ENCODE data around the gene EME1.
"Not testable (repeated sequence)": the region's sequence is repeated elsewhere in the genome, so short reads cannot be mapped to it uniquely, and the experiment has no call there.

Gene EME1

DNA sequence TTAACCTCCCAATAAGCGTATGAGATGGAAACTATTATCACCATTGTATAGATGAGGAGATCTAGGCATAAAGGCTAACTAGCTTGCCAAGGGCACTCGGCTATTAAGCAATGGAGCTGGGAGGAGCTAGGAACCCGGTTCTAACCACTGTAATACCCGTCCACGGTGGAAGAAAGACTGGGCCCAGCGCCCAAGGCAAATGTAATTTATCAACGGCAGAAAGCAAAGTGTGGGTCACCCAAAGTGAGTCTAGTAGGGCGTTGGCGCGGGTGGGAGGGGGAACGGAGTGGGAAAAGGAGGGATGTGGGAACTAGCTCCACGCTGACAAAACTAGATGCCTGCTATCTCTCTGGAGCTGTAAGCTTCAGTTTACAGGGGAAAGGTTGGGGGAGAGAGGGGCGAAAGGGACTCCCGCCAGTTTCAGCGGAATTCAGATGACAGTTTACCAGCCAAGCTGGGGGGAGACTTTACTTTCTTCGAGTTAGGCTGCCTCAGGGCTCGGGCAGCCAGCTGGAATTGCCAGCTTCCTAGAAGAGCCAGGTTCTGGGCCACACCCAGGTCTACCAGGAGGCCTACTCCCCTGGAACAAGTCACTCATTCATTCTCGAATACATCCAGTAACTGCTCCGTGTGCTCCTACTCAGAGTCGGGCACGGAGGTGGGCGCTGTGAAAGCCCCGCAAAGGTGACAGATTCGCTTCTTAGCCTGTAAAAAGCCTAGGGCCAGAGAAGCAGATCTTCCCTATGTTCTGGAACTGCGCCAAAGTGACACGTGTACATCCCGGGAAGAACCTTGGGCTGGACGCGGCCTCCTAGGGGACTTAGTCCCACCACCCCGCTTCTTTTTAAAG lies 23.5 kb downstream of the EME1 start:
- DNase-seq, result no peak

DNA sequence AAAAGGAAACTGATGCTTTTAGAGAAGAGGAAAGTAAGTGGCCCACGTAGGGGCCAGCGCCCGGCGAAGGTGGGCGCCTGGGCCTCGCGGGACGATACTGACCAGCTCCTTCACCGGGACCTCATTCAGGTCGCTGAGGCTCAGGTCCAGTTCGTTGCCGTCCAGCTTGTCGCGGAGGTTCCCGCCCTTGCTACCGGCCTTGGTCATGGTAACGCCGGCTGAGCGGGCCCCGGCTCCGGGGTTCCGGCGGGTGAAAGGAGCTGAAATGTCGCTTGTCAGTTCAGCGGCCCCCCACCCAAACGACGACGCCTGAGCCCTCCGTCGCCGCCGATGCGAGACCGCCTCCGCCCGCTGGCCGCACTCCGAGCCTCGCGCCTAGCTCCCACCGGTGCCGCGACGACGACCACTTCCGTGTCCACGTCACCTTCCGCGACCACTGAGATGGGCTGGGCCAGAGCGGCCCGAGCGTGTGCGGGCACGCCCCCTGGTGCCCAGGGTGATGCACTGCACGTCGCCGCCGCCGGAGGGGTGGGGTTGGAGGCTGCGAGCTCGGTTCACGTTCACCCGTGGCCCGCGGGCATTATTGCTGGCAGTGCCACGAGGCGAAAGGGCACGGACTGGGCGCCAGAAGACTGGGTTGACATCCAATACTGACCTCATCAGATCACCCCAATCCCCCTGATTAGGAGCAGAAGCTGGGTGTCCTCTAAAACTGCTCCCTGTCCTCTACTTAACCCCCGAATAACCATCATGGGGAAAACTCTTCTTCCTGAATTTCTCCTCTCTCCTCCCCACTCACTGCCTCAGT lies 24.3 kb downstream of the EME1 start, which contains the start of gene LRRC59:
Gene LRRC59 (minus strand): TSS at position 413 of the 808 bp plus-strand sequence. CDS start 206 bp downstream, at position 207.
- DNase-seq, result peak; percentile 58 to 75

DNA sequence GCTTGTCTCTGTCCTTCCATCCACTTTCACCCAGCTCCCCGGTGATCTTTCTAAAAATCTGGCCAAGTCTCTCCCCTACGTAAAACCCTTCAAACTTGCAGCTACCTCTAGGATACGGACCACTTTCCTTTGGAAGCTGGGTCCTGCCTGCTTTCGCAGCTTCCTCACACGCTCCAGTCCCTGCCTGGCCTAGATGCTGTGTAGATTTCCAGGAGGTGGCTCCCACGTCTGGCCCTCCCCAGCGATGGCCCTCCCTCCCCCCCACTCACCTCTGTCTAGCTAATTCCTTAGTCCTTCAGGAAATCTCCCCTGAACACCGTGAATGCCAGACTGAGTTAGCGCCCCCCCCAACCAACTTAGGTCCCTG lies 24.9 kb downstream of the EME1 start:
- no peak for DNase-seq

- DNase-seq, result not testable (repeated sequence)
These were observed 25.6 kb downstream of the EME1 start for GRCh38 chr17:50398672-50399071.

- DNase-seq, result not testable (repeated sequence)
These were observed 26.6 kb downstream of the EME1 start for GRCh38 chr17:50399591-50399990.

- DNase-seq, result not testable (repeated sequence)
These were observed 32.3 kb downstream of the EME1 start for GRCh38 chr17:50405351-50405750.

DNA sequence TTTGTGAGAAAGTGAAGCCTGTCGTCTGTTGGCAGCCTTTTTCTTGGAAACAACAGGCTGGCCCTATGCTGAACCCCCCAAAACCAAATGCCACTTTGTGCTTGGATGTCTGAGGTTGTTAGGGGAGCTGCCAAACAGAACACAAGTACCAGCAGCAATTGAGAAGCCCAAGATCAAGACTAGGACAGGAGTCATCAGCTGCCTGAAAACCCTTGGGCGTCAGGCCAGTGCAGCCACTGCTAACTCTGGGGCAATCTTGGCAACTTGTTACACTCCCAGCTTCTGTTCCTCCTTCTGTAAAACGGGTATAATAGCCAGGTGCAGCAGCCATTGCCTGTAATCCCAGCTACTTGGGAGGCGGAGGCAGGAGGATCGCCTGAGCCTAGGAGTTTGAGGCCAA lies 33.5 kb downstream of the EME1 start:
- no peak for DNase-seq

GRCh38 chr17:50407921-50408320 lies 34.9 kb downstream of the EME1 start:
- no peak for DNase-seq

GRCh38 chr17:50412188-50412732 lies 39.2 kb downstream of the EME1 start:
- DNase-seq, result no peak

DNA sequence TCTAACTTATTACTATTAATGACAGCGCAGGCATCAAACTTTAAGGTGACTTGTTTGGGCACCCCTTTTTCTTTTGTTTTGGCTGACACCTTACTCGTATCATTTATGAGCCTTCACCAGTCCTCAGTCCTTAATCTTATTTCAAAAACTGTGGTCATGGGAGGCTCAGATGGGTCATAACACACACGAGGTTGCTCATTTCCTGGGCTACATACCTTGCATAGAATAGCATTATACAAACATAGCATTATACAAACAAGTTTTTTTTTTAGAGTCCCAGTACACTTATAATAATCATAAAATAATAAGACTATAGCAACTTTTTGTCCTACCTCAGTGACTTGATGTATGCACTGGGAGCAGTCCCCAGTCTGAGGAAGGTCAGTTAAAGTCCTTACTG lies 41.8 kb downstream of the EME1 start:
- no peak for DNase-seq

DNA sequence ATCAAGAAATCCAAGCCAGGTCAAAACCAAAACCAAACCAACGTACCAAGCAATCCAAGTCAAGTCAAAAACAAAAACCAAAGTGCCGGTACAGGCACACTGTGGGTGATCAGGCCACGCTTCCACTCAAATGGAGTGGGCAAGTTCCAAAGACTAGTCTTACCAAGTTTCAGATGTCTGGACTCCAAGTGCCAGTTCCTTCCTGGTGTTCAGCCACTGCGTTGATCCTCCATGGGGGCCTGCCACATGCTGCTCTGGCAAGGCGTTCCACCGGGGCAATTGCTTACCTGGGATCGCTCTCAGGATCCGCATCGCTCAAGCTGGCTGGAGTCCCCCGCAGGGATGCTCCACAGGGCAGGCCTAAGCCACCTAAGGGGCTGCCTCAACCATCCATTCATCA lies 46.5 kb downstream of the EME1 start:
- DNase-seq, result not testable (repeated sequence)

- no peak for DNase-seq
These were observed 47.5 kb downstream of the EME1 start for GRCh38 chr17:50420419-50421112.

- DNase-seq, result no peak
These were observed 48.5 kb downstream of the EME1 start for GRCh38 chr17:50421308-50422051.

DNA sequence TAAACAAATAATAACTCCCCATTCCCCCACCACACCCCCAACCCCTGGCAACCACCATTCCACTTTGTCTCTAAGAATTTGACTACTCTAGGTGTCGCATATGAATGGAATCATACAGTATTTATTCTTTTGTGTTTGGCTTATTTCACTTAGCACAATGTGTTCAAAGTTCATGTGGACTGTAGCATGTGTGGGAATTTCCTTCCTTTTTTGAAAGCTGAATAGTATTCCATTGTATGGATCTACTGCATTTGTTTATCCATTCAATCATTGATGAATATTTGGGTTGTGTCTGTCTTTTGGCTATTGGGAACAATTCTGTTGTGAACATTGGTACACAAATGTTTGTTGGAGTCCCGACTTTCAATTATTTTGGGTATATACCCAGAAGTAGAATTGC lies 49.7 kb downstream of the EME1 start:
- no peak for DNase-seq

DNA sequence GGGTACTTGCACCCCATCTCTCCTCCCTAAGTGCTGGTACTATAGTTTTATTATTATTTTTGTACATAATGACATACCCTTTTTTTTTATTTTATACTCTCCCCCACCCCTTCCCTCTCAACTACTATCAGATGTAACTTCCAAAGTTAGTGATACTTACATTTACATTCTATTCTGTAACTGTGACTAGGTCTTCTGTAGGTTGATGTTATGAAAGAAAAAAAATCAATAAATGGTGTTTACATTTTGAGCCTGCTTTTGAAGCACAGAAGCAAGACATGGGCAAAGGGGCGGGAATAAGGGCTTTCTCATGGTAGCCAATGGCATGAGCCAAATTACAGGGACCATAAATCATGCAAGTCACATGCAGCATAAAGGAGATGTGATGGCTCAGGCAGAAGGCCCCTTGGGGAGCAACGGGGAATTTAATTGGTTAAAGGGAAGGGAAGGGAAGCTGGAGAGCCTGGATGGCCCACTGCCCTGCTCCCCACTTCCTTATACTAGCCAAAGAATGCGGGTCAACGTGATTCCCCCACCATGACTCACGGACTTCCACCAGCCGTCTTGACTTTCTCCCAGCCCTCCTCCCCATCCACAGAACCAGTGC lies 50.6 kb downstream of the EME1 start:
- DNase-seq, result no peak

DNA sequence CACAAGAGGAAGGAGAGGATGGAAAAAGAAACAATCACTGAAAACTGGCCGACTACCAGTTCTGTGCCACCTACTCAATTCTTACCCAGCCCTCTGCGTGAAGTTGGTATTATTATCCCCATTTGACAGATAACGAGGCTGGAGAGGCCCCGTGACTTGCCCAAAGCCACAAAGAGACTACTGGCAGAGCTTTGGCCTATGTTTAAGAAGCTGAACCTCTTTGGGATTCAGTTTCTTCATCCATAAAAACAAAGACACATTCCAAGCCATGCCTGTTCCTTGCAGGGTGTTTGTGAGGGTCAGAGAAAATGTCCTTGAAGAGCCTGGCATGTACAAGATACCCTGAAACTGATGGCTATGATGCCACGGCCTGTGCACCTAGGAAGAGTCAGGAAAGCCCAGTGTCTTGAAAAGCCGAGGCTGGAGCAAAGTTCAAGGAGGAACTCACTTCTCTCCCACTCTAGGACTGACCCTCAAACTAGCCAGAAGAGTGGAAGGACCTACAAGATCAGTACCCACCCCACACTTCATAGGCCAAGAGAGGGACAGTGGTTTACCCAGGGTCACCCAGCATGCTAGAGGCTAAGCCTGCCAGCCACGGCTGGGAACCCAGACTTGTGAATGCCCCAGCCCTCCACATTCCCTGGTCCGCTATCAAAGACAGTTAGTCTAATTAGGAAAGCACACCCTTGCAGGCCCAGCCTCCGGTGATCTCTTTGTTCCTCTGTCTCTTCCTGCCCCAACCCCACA lies 51.4 kb downstream of the EME1 start:
- no peak for DNase-seq

DNA sequence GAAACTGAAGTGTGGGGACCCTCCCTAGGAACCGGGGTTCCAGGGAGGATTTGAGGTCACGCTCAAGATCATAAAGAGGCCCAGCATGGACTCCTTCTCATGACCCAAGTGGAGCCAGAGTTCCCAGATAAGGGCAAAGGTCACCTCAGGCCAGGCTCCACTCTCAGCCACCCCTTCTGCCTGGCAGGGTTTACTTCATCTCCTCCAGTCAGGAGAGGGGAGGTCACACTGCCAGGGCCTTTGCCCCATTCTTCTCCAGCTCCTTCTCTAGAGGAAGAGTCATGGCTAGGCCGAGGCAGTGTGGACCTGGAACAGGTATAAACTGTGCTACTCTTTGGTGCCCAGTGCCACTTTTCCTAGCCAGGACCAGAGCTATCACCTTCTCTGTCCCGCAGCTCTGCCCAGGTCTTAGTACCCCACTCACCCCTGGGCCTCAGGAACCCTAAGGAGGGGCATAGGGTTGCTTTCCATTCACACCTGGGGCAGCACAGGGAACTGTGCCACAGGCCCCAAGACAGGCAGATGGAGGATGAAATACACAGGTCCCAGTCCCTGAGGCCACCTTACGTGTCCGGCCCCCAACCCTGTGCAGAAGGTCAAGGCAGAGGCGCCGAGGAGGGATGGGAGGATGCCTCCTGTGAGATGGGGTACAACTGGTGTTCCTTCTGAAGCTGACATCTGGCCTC lies 52.1 kb downstream of the EME1 start:
- DNase-seq, result no peak

DNA sequence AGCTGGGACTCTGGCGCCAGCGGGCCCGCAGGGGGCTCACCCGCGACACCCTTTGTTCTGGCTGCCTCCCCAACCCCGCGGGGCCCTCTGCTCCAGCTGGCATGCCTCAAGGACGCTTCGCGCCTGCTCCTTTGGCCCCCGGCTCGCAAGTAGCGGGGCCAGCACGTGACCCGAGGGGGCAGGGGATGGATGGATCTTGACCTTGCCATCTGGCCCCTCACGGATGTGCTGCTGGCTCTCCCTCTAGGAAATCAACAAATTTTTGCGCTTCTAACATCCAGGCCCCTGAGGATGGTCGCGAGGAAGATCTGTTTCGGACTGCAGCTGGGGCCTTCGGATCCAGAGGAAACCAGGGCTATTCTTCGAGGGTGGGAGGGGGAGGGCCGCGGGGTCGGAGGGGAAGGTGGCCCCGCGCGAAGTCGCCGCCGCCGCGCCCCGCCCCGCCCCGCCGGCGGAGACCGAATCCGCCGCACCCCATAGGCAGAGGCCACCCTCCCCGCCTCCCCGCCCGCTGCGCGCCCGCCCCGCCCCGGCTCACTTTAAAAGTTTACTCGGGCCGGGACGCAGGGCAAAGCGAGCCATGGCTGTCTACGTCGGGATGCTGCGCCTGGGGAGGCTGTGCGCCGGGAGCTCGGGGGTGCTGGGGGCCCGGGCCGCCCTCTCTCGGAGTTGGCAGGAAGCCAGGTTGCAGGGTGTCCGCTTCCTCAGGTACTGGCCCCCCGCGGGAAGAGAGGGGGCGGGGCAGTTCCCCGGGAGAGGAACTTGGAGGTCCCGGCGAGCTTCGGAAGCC lies 52.8 kb downstream of the EME1 start, which contains the start of gene ACSF2:
Gene ACSF2 (plus strand): TSS at position 537 of the 790 bp plus-strand sequence. CDS start 44 bp downstream, at position 581.
- peak in 1 of 2 donors; percentile 60 for DNase-seq

GRCh38 chr17:50426472-50426782 lies 53.4 kb downstream of the EME1 start:
- DNase-seq, result no peak
